ENCODE measurements around the gene PCDH9. TPM values are rescaled to one million over a fixed set of nuclear protein-coding genes. Genes with fewer than 3 reads are reported as not detected.

The PCDH9 gene
- total RNA-seq, 1 donor from 2014 or later, result 0.75 TPM

DNA sequence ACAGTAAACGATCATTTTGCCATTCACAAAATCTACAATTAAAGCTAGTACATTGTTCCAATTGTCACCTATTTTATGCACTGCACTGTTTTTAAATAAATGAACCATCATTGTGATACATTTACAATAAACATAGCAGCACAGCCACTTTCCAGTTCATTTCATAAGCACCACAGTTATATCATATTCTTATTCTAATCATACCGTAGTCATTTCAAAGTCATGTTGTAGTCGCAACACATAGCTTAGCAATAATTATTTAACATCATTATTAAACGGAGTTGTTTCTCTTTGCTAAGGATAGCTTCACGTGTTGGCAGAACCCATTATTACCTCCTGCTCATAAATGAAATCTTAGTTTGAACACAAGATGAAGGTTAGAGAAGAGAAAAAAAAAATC is 2.2 kb upstream of the PCDH9 start:
- H3K27me3 ChIP-seq (ENCODE audit: control insufficient read depth, insufficient read depth, low read length), result no peaks in the 10 kb centered on the region
- DNase-seq (ENCODE audit: low read depth), result no peak
- H3K36me3 ChIP-seq (ENCODE audit: control insufficient read depth, insufficient read depth, low read length), result no peaks in the 10 kb centered on the region
- no peak for TF ChIP-seq CTCF (IDR thresholded peaks at IDR 0.05; ENCODE audit: insufficient read depth, low read length, poor library complexity, severe bottlenecking)
- no peak overlapping the region for H3K4me3 ChIP-seq (ENCODE audit: low read depth, low read length)

GRCh38 chr13:67231289-67232000 is 1.3 kb upstream of the PCDH9 start:
- Histone ChIP-seq H3K36me3 (ENCODE audit: control insufficient read depth, insufficient read depth, low read length) (no peaks in the 10 kb centered on the region), H3K4me3 (ENCODE audit: low read depth, low read length) (peak overlapping the region; percentile 76), H3K27me3 (ENCODE audit: control insufficient read depth, insufficient read depth, low read length) (no peaks in the 10 kb centered on the region)
- TF ChIP-seq CTCF (IDR thresholded peaks at IDR 0.05; ENCODE audit: insufficient read depth, low read length, poor library complexity, severe bottlenecking), result no peak
- DNase-seq (ENCODE audit: low read depth), result no peak

- no peak for TF ChIP-seq CTCF (IDR thresholded peaks at IDR 0.05; ENCODE audit: insufficient read depth, low read length, poor library complexity, severe bottlenecking)
- Histone ChIP-seq H3K4me3 (ENCODE audit: low read depth, low read length) (peak overlapping the region; percentile 76), H3K36me3 (ENCODE audit: control insufficient read depth, insufficient read depth, low read length) (no peaks in the 10 kb centered on the region), H3K27me3 (ENCODE audit: control insufficient read depth, insufficient read depth, low read length) (no peaks in the 10 kb centered on the region)
- DNase-seq (ENCODE audit: low read depth), result peak; percentile 77
These were observed 510 bp upstream of the PCDH9 start for GRCh38 chr13:67230404-67231288.

GRCh38 chr13:67228916-67229315 is 1.2 kb downstream of the PCDH9 start:
- Histone ChIP-seq H3K36me3 (ENCODE audit: control insufficient read depth, insufficient read depth, low read length) (no peaks in the 10 kb centered on the region), H3K27me3 (ENCODE audit: control insufficient read depth, insufficient read depth, low read length) (no peaks in the 10 kb centered on the region), H3K4me3 (ENCODE audit: low read depth, low read length) (peak overlapping the region; percentile 76)
- TF ChIP-seq CTCF (IDR thresholded peaks at IDR 0.05; ENCODE audit: insufficient read depth, low read length, poor library complexity, severe bottlenecking), result no peak
- DNase-seq (ENCODE audit: low read depth), result no peak

GRCh38 chr13:67228031-67228430 is 2.1 kb downstream of the PCDH9 start:
- DNase-seq (ENCODE audit: low read depth), result no peak
- Histone ChIP-seq H3K27me3 (ENCODE audit: control insufficient read depth, insufficient read depth, low read length) (no peaks in the 10 kb centered on the region), H3K36me3 (ENCODE audit: control insufficient read depth, insufficient read depth, low read length) (no peaks in the 10 kb centered on the region), H3K4me3 (ENCODE audit: low read depth, low read length) (no peak overlapping the region)
- no peak for TF ChIP-seq CTCF (IDR thresholded peaks at IDR 0.05; ENCODE audit: insufficient read depth, low read length, poor library complexity, severe bottlenecking)

All from kidney epithelial cell (primary cell).